ENCODE results near the gene ASCC3. TPM values are rescaled to one million over a fixed set of nuclear protein-coding genes. Genes with fewer than 3 reads are reported as not detected.
"Not testable (repeated sequence)": the region's sequence is repeated elsewhere in the genome, so short reads cannot be mapped to it uniquely, and the experiment has no call there.

ASCC3 gene
- total and polyA plus RNA-seq, 2 experiments from 2014 or later: 92.9 to 129 TPM

GRCh38 chr6:100838011-100838410 is 43.1 kb downstream of the ASCC3 start (continued):
- no peak for TF ChIP-seq ZNF462 (CRISPR knock-in tag; IDR thresholded peaks at IDR 0.05)
- no peak for TF ChIP-seq STAT1 (IDR thresholded peaks at IDR 0.05; ENCODE audit: unreplicated experiment)

GRCh38 chr6:100833972-100834574 is 47.1 kb downstream of the ASCC3 start:
- peaks cover 17% of the 10 kb centered on the region for H3K4me1 Mint-ChIP-seq

DNA sequence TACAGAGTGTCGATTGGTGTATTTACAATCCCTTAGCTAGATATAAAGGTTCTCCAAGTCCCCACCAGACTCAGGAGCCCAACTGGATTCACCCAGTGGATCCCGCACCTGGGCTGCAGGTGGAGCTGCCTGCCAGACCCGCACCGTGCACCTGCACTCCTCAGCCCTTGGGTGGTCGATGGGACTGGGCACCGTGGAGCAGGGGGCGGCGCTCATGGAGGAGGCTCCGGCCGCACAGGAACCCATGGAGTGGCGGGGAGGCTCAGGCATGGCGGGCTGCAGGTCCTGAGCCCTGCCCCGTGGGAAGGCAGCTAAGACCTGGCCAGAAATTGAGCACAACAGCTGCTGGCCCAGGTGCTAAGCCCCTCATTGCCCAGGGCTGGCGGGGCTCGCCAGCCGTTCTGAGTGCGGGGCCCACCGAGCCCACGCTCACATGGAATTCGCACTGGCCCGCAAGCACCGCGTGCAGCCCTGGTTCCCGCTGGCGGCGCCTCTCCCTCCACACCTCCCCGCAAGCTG is 52.0 kb downstream of the ASCC3 start:
- H3K36me3 ChIP-seq (ENCODE audit: insufficient read depth); H3F3A ChIP-seq (replicated peaks; ENCODE audit: low read depth); ATAC-seq; DNase-seq (ENCODE audit: low spot score); H3K27ac Mint-ChIP-seq; H2AFZ ChIP-seq; H3K9me3 Mint-ChIP-seq; H3K4me3 Mint-ChIP-seq; H3K27me3 Mint-ChIP-seq (ENCODE audit: insufficient read depth, low read depth, poor library complexity); H3K27ac ChIP-seq (ENCODE audit: low read depth); H4K20me1 ChIP-seq (replicated peaks; ENCODE audit: insufficient read depth); H3K4me3 ChIP-seq; H3K4me2 ChIP-seq; H3K27me3 ChIP-seq (ENCODE audit: insufficient read depth); H3K9me2 ChIP-seq (ENCODE audit: insufficient read depth): not testable (repeated sequence)
- Mint-ChIP-seq H3K36me3 (ENCODE audit: low read depth) (peaks cover 20% of the 10 kb centered on the region), H3K4me1 (peaks cover 17% of the 10 kb centered on the region)
- H3K79me2 ChIP-seq (replicated peaks; ENCODE audit: insufficient read depth): peaks cover 43% of the 10 kb centered on the region
- H3K4me1 ChIP-seq (ENCODE audit: insufficient read depth): peaks cover 17% of the 10 kb centered on the region

More at GRCh38 chr6:100833972-100834574, 47.1 kb downstream of the ASCC3 start:
- H3K27ac ChIP-seq (ENCODE audit: low read depth): no peak overlapping the region
- TF ChIP-seq JUNB (IDR thresholded peaks at IDR 0.05; ENCODE audit: unreplicated experiment) (no peak), NANOG (IDR thresholded peaks at IDR 0.05; ENCODE audit: borderline replicate concordance) (no peak), EZH2 (IDR thresholded peaks at IDR 0.05; ENCODE audit: low read depth, unreplicated experiment) (no peak), ZNF331 (CRISPR knock-in tag; IDR thresholded peaks at IDR 0.05; ENCODE audit: low read depth) (no peak), EZH2phosphoT487 (IDR thresholded peaks at IDR 0.05; ENCODE audit: unreplicated experiment) (no peak)
- H3K9me2 ChIP-seq (ENCODE audit: insufficient read depth): no peaks in the 10 kb centered on the region
- no peak overlapping the region for H3K4me3 ChIP-seq
- peaks cover 17% of the 10 kb centered on the region for H3K4me1 ChIP-seq (ENCODE audit: insufficient read depth)
- no peak overlapping the region for H3K4me2 ChIP-seq
- Mint-ChIP-seq H3K27me3 (ENCODE audit: insufficient read depth, low read depth, poor library complexity) (peaks cover 5% of the 10 kb centered on the region), H3K36me3 (ENCODE audit: low read depth) (peaks cover 14% of the 10 kb centered on the region; the same call in 2 of the 3 replicates), H3K9me3 (no peaks in the 10 kb centered on the region; the same call in 2 of the 3 replicates), H3K27ac (no peak overlapping the region), H3K4me3 (no peak overlapping the region)
- H3F3A ChIP-seq (replicated peaks; ENCODE audit: low read depth): no peaks in the 10 kb centered on the region
- no peak overlapping the region for H2AFZ ChIP-seq
- DNase-seq (ENCODE audit: low spot score) (no peak), ATAC-seq (no peak)
- 0 out of 2 replicates have a peak, but pooled peaks cover 3% of the 10 kb centered on the region for H4K20me1 ChIP-seq (replicated peaks; ENCODE audit: insufficient read depth)
- no peaks in the 10 kb centered on the region for H3K36me3 ChIP-seq (ENCODE audit: insufficient read depth)
- H3K79me2 ChIP-seq (replicated peaks; ENCODE audit: insufficient read depth): peaks cover 63% of the 10 kb centered on the region
- H3K27me3 ChIP-seq (ENCODE audit: insufficient read depth): no peaks in the 10 kb centered on the region

Data from GM23338 (cell line).